ENCODE results near the gene ADAMTSL5. TPM values are rescaled to one million over a fixed set of nuclear protein-coding genes. Genes with fewer than 3 reads are reported as not detected.

Gene ADAMTSL5
- polyA plus RNA-seq, 1 donor from 2014 or later = not detected

GRCh38 chr19:1518471-1518870 is 5.7 kb upstream of the ADAMTSL5 start:
- Histone ChIP-seq H3K27me3 (ENCODE audit: insufficient read depth, low read depth, low read length) (peaks cover 12% of the 10 kb centered on the region), H3K36me3 (ENCODE audit: insufficient read depth, low read length) (no peaks in the 10 kb centered on the region), H3K9me3 (ENCODE audit: low read length) (no peaks in the 10 kb centered on the region), H3K27ac (ENCODE audit: low read length) (no peak overlapping the region), H2AFZ (ENCODE audit: low read depth, low read length) (no peak overlapping the region), H4K20me1 (ENCODE audit: insufficient read depth) (no peaks in the 10 kb centered on the region), H3F3A (ENCODE audit: insufficient read depth, low read length, poor library complexity, severe bottlenecking) (no peaks in the 10 kb centered on the region), H3K9me2 (ENCODE audit: insufficient read depth, low read length) (no peaks in the 10 kb centered on the region), H3K4me2 (ENCODE audit: low read length) (no peak overlapping the region), H3K79me2 (replicated peaks; ENCODE audit: insufficient read depth, low read length) (no peaks in the 10 kb centered on the region), H3K4me3 (ENCODE audit: low read length) (no peak overlapping the region), H3K9ac (ENCODE audit: low read length) (no peak overlapping the region)
- TF ChIP-seq RAD21 (conservative IDR thresholded peaks at IDR 0.05) (no peak), REST (IDR thresholded peaks at IDR 0.05; ENCODE audit: borderline replicate concordance) (no peak), POLR2AphosphoS5 (IDR thresholded peaks at IDR 0.05) (no peak), TAF1 (IDR thresholded peaks at IDR 0.05; ENCODE audit: low read depth) (no peak), EP300 (conservative IDR thresholded peaks at IDR 0.05; ENCODE audit: poor library complexity, severe bottlenecking) (no peak), CTCF (IDR thresholded peaks at IDR 0.05; ENCODE audit: poor library complexity, severe bottlenecking) (no peak), MXI1 (conservative IDR thresholded peaks at IDR 0.05; ENCODE audit: poor library complexity, severe bottlenecking) (no peak), SMC3 (conservative IDR thresholded peaks at IDR 0.05; ENCODE audit: poor library complexity) (no peak), EZH2 (IDR thresholded peaks at IDR 0.05; ENCODE audit: borderline replicate concordance, insufficient read depth, low read length, poor library complexity, severe bottlenecking) (no peak)

GRCh38 chr19:1516395-1516753 is 3.6 kb upstream of the ADAMTSL5 start:
- Histone ChIP-seq H3K9me2 (ENCODE audit: insufficient read depth, low read length) (no peaks in the 10 kb centered on the region), H2AFZ (ENCODE audit: low read depth, low read length) (no peak overlapping the region), H4K20me1 (ENCODE audit: insufficient read depth) (no peaks in the 10 kb centered on the region), H3K27ac (ENCODE audit: low read length) (no peak overlapping the region), H3K4me3 (ENCODE audit: low read length) (no peak overlapping the region), H3K79me2 (replicated peaks; ENCODE audit: insufficient read depth, low read length) (no peaks in the 10 kb centered on the region), H3K4me2 (ENCODE audit: low read length) (no peak overlapping the region), H3K9ac (ENCODE audit: low read length) (no peak overlapping the region), H3F3A (ENCODE audit: insufficient read depth, low read length, poor library complexity, severe bottlenecking) (no peaks in the 10 kb centered on the region), H3K27me3 (ENCODE audit: insufficient read depth, low read depth, low read length) (peaks cover 22% of the 10 kb centered on the region), H3K36me3 (ENCODE audit: insufficient read depth, low read length) (no peaks in the 10 kb centered on the region), H3K9me3 (ENCODE audit: low read length) (no peaks in the 10 kb centered on the region)
- TF ChIP-seq CTCF (IDR thresholded peaks at IDR 0.05; ENCODE audit: poor library complexity, severe bottlenecking) = no peak

All from neural cell (in vitro differentiated cells).